ENCODE data around the gene HTT-AS.

Gene HTT-AS

GRCh38 chr4:3030566-3031356 is 43.6 kb downstream of the HTT-AS start:
- FAIRE-seq: no peak
- no peak for DNase-seq (ENCODE audit: low spot score)

DNA sequence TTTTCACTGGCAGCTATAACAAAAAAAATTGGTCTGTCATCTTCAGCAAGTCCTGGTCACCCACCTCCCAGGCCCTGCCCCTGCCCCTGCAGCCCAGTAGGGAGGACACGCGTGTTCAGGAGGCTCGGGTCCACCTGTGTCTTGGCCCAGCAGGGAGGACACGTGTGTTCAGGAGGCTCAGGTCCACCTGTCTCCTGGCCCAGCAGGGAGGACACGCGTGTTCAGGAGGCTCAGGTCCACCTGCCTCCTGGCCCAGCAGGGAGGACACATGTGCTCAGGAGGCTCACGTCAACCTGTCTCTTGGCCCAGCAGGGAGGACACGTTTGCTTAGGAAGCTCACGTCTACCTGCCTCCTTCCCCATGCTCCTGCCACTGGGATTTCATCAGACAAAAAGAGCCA is 44.9 kb downstream of the HTT-AS start:
- no peak for DNase-seq (ENCODE audit: low spot score)
- no peak for FAIRE-seq

GRCh38 chr4:3026540-3026939 is 47.8 kb downstream of the HTT-AS start:
- no peak for DNase-seq (ENCODE audit: low spot score)
- no peak for FAIRE-seq

DNA sequence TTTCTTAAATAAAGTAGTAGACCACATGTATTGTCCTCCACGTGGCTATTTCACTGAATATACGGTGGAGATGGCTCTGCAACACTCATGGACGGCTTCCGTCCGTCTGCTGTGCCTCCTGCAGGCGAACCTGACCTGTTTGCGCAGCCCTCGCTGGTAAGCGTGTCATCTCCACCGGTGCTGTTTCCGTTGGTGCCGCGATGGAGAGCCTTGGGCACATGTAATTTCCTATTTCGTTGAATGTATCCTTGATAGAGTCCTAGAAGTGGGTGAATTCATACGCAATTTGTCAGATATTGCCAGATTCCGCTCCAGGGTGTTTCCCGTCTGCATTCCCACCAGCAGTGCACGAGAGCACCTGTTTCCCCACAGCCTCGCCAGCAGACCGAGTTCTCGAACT is 48.5 kb downstream of the HTT-AS start:
- no peak for DNase-seq (ENCODE audit: low spot score)
- no peak for FAIRE-seq

DNA sequence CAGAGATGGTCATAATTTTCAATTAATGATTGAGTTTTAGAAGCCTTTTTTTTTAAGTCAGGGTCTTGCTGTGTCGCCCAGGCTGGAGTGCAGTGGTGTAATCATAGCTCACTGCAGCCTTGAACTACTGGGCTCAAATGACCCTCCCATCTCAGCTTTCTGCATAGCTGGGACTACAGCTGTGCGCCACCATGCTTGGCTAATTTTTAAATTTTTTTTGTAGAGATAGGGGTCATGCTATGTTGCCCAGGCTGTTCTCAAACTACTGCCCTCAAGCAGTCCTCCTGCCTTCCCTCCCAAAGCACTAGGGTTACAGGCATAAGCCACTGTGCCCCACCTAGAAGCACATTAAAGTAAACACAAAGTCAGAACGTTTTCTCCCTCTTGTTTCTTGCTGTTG is 51.7 kb downstream of the HTT-AS start:
- DNase-seq (ENCODE audit: low spot score): no peak
- FAIRE-seq: no peak

DNA sequence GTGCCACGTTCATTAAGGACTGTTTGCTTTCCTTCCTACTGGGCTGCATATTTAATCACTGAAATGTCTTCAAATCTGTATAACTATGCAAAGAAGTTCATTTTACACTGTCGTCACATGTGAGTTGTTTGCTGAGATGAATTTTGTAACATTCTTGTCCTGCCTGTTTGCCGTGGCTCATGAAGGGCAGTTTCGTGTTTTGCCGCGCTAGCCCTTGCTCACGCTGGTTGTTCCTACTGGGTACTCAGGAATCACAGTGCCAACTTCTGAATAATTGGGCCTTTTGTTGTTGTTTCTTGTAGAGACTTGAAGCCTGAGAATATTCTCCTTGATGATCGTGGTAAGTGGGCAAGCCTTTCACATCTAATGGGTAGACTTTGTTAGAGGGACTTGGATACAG is 52.2 kb downstream of the HTT-AS start:
- DNase-seq (ENCODE audit: low spot score) (no peak), FAIRE-seq (no peak)

GRCh38 chr4:3021627-3022026 is 52.7 kb downstream of the HTT-AS start:
- FAIRE-seq (no peak), DNase-seq (ENCODE audit: low spot score) (no peak)

DNA sequence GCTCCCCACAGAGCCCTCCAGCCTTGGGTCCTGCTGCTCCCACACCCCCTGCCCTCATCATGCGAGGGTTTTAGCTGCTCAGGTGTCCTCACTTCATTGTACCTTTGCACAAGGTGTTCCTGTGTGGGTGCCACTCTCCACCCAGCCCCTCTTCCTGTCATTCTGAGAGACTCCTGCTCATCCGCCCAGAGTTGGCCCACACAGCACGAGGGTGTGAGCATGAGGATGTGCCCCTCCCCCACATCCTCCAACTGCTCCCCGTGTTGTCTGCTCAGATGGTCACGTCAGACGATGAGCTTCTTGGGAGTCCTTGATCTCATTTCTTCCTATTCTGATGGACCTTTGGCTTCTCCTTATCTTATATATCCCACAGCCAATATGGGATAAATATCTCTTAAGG is 53.2 kb downstream of the HTT-AS start:
- FAIRE-seq (no peak), DNase-seq (ENCODE audit: low spot score) (no peak)

DNA sequence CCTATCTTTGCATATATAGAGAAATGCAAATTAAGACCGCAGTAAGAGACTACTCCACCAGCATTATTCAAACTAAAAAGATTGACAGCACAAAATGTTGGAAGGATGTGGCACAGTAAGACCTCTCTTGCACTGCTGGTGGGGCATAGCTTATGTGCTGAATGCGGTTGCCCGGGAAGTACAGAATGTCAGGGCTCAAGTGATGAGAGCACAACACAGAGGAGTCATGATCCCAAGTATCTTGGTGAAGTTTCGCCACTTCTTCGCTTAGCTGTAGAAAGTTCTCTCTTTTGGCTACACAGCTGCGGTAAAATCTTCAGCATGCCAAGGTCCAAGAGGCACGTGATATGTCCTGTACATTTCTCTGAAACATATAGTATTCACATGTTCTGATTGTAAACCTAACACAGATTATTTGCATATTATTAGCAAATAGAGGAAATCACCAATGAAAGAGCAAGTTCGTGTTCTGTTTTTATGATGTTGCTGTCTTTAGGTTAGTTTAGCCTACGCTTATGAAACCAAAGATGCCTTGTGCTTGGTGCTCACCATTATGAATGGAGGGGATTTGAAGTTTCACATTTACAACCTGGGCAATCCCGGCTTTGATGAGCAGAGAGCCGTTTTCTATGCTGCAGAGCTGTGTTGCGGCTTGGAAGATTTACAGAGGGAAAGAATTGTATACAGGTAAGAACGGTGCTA is 55.0 kb downstream of the HTT-AS start:
- no peak for DNase-seq (ENCODE audit: low spot score)
- FAIRE-seq: no peak

- FAIRE-seq (no peak), DNase-seq (ENCODE audit: low spot score) (no peak)
Observed at GRCh38 chr4:3017504-3017903, 56.8 kb downstream of the HTT-AS start.

- no peak for DNase-seq (ENCODE audit: low spot score)
- FAIRE-seq: no peak
Observed at GRCh38 chr4:3016961-3017360, 57.4 kb downstream of the HTT-AS start.

- FAIRE-seq (no peak), DNase-seq (ENCODE audit: low spot score) (no peak)
Observed at GRCh38 chr4:3013839-3014350, 60.4 kb downstream of the HTT-AS start.
